CD4-positive, alpha-beta T cell treated with Interferon gamma for 1 hour (primary cell): ENCODE results near the gene ARL11.

Source experiments
- DNase-seq: peaks from one replicate; pipeline ENCODE4 v3.0.0-alpha.2; 2020

ARL11 gene

DNA sequence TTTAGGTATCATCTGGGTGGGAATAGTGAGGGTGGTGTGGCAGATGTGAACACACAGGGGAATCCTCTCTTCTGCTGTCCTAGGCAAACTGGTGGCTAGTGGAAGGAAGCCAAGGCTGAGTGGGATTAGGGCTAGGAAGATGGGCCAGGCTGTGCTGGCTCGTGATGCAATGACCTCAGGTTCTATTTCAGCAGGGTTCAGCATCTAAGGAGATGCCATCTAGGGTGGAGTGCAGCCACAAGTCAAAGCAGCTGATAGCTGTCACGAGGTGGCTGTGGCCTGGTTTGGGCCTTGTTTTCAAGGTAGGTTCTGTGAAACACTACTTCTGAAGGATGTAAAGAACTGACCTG is 21.6 kb downstream of the ARL11 start:
- no peak for DNase-seq

DNA sequence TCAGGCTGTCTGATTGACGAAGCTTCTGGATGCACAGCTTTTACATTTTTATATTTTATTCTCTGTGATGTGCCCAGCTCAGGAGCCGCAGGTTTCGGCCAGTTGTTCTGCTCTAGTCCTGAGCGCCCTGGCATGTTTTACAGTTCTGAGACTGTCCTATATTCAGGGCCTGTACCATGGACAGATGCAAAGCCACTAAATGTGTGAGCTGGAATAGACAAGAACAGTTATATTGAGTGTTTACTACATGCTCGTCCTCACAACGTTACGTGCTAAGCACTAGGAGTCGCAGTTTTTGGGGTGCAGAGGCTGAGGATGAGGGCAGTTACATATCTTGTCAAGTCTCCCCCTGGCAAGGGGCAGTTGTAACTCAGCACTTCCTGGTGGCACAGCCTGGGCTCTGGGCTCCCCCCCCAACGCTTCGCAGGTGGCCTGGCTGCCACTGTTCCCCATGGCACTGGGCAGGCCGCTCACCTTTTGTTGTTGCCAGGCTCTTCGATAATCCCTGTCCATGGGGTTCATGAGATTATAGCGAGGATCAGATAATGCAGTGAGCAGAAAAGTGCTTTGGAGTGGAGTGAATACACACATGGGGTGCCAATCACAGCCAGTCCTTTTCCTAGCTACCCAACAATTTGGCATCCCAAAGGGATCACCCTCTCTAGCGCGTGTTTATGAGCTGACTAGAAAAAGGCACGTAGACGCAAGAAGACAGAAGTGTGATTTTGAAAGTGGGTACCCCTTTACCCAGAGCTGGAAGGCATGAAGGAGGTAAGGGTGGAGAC is 23.5 kb downstream of the ARL11 start:
- no peak for DNase-seq

DNA sequence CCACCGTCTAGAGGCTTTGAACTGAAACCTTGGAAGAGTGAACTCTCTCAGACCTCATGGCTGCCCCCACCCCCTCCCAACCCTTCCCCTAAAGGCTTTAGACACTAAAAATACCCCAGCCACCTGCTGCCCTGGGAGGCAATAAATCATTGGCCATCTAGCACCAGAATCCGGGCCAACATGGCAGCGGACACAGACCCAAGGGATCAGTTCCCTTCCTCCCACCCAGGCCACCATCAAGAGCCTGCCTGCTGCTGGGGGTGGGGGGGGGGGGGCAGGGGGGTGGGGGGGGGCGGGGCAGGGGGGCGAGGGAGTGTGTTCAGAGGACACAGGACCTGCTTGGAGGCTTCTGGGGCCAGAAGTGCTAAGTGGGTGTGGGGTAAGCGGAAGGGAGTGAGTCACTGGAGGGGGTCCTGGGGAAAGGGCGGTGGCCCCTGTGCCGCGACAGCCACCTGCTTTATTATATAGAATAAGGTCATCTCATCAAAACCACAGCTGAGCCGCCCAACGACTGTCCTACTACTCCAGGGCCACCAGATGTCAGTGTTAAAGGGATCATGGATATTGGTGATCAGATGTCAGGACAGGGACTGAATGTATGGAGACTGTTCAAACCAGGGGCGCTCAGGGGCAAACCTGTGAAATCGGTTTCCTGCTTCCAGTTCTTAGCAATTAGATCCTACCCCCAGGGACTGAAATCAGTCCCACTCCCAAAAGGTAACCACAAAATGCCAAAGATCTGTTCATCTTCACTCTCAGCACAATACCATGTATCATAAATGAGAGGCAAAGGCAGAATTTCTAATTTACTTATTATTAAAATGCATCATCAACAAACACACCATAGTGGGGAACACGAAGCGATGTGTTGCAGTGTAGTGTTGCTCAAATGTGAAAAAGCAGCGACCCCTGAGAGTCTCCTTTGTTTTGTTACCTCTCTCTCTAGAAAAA is 24.3 kb downstream of the ARL11 start:
- no peak for DNase-seq

DNA sequence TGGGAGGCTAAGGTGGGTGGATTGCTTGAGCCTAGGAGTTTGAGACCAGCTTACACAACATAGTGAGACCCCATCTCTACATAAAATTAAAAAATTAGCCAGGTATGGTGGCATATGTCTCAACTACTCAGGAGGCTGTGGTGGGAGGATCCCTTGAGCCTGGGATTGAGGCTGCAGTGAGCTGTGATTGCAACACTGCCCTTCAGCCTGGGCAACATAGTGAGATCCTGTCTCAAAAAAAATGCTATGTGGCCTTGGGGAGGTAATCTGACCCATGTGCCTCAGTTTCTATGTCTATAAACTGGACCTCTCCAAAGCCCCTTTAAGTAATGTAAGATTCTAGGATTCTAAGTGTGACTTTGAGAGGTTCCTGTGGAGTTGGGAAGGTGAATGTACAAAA is 25.2 kb downstream of the ARL11 start:
- no peak for DNase-seq

DNA sequence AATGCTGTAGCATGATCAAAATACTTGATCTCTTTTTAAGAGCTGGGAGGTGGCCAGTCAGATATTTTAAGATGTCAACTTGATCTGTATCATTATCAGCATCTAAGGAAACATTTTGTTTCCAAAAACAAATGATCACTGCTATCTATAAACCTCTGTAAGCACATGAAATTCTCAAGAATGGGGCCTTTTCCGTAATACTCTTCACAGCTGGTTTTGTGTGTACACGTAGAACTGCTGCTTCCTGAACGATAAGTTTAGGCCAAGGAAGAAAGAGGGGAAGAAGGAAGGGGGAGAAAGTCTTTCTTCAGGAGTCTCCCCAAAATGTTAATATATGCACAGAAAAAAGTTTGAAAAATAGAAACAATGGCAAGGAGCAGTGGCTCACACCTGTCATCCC is 25.7 kb downstream of the ARL11 start:
- DNase-seq = no peak

DNA sequence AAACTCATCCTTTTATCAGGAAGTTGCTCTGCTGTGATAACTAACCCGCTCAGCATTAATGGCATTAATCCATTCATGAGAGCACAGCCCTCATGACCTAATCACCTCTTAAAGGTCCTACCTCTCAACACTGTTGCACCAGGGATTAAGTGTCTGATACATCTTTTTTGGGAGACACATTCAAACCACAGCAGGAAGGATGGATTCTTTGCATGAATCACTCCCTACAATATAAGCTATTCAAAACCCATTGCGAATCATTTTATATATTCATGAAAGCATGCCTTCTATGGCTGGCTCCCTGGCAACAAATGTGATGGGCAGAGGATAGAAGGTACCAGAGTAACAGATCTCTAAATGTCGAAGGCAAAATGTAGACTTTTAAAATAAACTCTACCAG is 27.6 kb downstream of the ARL11 start:
- DNase-seq = no peak

DNA sequence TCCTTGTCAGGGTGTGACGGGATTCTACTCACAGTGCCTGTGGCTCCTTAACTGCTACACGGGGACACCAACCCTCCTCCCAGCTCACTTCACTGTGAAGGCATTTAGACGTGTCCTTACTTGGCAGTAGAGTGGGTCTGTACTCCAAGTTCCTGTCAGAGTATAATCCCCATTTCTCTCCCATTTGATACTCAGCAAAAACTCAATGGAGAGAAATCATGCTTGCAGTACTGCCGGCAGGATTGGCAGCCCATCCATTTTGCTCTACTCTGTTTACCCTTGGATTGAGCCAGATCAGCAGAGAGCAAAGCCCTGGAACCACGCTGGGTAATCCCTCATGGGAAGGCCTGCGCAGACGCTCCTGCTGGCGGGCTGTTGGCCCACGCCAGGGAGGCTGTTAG is 28.9 kb downstream of the ARL11 start:
- DNase-seq = no peak

DNA sequence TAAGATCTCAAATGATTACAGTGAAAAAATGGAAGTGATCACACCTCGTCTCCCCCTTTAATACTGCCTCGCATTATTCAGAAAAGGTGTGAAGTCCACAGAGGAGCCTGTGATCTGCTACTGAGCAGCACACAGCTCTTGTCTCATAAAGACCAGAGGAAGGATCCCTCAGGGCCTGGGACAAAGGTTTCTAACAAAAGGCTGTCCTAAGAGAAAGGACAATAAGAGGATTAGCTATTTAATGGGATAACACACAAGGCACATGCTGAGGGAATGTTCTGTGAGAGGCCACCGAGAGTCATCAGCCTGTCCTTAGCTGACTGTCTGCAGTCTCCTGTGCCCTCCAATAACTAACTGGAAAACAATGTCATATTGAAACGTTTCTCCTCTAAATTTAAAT is 36.3 kb downstream of the ARL11 start:
- no peak for DNase-seq

DNA sequence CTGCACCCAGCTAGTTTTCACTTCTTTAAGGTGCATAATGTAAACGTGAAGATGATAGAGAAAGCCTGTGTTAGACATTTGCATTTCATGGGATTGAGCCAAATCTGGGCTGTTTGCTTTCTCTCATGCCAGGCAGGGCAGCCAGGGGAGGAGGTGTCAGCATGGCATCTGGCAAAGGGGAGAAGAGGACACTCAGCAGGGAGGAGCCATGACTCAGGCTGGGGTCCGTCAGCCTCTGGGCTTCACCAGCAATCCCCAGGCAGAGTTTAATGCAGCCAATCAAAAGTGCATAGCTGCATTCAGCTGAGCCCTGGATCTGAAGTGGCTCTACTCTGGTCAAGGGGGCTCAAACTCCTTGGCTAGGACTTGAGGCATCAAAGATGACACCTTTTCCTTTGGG is 39.5 kb downstream of the ARL11 start:
- no peak for DNase-seq

DNA sequence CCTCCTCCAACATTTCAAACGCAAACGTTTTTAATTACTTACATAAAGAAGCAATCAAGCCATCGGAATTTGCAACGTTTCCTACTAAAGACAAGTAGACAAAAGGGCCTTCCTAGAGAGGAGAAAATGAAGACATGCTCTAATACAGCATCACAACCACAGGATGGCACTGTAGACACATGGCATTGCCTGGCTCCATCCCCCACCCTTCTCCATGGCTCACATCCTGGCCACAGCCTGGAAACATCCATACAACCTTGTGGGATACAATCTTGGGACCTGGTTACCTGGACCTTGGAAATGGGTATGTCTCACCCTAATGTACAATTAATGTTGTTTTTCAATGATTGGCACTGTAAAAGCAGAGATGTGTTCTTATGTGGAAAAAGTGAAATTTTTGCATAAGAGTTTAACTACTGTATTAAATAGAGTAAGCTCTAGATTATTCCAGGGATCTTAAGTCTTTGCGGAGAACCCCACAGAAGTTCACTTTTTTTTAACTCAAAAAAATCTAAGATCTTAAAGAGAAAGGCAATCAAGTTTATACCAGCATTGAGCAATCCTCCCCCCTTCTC is 41.5 kb downstream of the ARL11 start:
- peak; percentile 6 for DNase-seq

DNA sequence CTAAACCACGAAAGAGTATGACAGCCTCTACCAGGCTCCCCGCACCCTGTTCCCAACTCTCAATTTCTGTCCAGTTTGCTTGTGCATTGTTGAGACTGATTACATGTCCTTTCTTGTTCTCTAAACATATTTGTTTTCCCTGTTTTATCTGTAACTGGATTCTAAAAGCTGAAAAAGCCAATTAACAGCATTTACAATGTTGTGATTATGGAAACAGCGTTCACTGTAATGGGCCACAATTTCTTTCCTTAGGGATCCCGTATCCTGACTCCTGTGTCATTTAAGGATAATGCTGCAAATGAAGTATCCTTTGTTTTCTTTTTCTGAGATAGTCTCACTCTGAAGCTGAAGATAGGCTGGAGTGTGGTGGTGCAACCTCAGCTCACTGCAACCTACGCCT is 42.5 kb downstream of the ARL11 start:
- no peak for DNase-seq

DNA sequence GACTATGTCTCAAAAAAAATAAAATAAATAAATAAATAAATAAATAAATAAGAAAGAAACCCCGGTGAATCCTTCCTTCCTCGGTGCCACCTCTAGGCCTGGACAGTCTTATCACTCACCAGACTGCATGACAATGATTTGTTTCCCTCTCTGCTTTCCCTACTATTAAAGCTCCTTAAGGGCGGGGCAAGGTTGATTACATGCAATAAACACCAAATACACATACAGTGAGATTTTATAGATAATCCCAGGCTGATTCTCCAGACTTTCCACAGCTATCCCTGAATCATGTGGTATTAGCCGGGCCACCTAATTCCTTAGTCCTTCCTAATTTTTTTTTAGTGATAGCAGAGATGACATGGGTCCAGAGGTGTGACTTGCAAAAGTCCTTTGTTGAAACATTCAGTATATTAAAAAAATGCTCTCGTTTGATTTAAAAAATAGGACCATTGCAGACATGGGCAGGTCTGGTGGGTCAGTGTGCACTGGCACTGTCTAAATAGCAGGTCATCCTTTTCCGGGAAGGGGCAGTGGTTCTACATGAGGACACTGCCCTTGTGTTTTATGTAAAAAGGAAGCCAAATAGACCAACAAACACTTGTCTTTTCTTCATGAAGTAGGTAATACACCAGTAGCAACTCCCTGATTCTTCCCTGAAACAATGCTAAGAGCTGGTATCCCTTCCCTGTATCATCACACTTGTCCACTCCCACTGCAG is 48.4 kb downstream of the ARL11 start:
- no peak for DNase-seq

DNA sequence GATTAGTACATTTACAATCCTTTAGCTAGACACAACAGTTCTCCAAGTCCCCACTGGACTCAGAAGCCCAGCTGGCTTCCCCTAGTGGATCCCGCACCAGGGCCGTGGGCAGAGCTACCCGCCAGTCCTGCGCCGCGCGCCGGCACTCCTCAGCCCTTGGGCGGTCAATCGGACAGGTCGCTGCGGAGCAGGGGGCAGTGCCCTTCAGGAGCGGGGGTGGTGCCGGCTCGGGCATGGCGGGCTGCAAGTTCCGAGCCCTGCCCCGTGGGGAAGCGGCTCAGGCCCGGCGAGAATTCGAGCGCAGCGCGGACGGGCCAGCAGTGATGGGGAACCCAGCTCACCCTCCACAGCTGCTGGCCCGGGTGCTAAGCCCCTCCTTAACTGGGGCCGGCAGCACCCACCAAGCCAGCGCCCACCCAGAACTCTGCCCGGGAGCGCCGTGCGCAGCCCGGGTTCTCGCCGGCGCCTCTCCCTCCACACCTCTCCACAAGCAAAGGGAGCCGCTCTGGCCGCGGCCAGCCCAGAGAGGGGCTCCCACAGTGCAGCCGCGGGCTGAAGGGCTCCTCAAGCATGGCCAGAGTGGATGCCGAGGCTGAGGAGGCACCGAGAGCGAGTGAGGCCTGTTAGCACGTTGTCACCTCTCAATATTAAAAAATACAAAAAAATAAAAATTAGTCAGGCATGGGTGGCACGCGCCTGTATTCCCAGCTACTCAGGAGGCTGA is 50.0 kb downstream of the ARL11 start:
- DNase-seq = no peak

DNA sequence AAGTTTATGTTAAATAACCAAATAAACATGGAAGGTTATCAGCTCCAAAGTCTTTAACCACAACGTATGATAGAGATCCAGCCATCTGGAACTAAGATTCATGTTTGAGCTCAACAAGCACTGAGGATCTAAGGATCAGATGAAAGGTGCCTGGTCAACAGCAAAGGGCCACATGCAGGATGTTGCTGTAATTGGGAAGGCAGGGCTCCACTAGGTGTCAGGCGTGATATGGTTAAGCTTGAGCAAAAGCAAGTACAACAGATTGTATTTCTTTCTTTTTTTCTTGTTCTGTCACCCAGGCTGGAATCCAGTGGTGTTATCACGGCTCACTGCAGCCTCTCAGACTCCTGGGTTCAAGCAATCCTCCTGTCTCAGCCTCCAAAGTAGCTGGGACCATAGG is 50.9 kb downstream of the ARL11 start:
- no peak for DNase-seq

DNA sequence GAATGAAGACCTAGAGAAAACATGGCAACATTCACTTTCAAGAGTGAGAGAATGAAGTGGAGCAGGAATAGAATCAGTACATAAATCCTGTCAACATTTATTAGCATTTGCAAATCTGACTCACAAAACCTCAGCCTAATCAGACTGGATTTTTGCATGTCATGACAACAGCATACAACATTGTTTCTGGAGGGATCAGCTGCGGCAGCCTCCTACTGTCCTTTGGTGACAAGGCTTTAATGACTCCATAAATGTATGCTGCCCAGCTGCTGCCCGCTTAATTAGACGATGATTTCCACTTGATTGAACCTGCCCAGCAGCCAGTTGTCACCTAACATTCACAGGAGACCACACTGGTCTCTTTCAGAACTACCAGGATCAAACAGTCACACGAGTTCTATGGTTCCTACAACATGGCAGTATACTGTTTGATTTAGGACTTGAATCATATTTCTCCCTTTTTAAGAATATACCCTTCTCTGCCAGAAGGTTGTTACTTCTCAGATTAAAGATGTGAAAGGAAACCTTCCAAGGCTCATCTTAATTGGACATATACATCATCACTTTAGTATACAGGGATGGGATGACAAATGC is 53.6 kb downstream of the ARL11 start:
- no peak for DNase-seq
